OCI-M2 (cell line): ENCODE results near the gene BBOX1.
"Not testable (repeated sequence)": the region's sequence is repeated elsewhere in the genome, so short reads cannot be mapped to it uniquely, and the experiment has no call there.

Experiments used
- DNase-seq: peaks from one replicate; lab custom pipeline; 2025; ENCODE audit not compliant: unreplicated experiment; lab: John Stamatoyannopoulos, UW

BBOX1 gene

GRCh38 chr11:27122001-27122400 lies 81.4 kb downstream of the BBOX1 start:
- DNase-seq: no peak

GRCh38 chr11:27124514-27125264 lies 84.1 kb downstream of the BBOX1 start:
- DNase-seq: no peak

GRCh38 chr11:27129686-27130085 lies 89.1 kb downstream of the BBOX1 start:
- no peak for DNase-seq

GRCh38 chr11:27130806-27131205 lies 90.2 kb downstream of the BBOX1 start:
- DNase-seq: no peak

- DNase-seq: not testable (repeated sequence)
These were observed 95.3 kb downstream of the BBOX1 start for GRCh38 chr11:27135924-27136329.

- DNase-seq: no peak
These were observed 98.1 kb downstream of the BBOX1 start for GRCh38 chr11:27138716-27139115.

GRCh38 chr11:27139742-27140367 lies 99.2 kb downstream of the BBOX1 start:
- DNase-seq: no peak

GRCh38 chr11:27141576-27141975 lies 101.0 kb downstream of the BBOX1 start:
- no peak for DNase-seq

- no peak for DNase-seq
These were observed 107.3 kb downstream of the BBOX1 start for GRCh38 chr11:27147916-27148315.

- DNase-seq: no peak
These were observed 107.9 kb downstream of the BBOX1 start for GRCh38 chr11:27148506-27148905.

- no peak for DNase-seq
These were observed 109.5 kb downstream of the BBOX1 start for GRCh38 chr11:27150098-27150497.

GRCh38 chr11:27153136-27153535 lies 112.5 kb downstream of the BBOX1 start:
- DNase-seq: no peak

- no peak for DNase-seq
These were observed 118.1 kb downstream of the BBOX1 start for GRCh38 chr11:27158456-27159334.

GRCh38 chr11:27159335-27159679 lies 118.7 kb downstream of the BBOX1 start:
- DNase-seq: no peak

- no peak for DNase-seq
These were observed 120.5 kb downstream of the BBOX1 start for GRCh38 chr11:27161071-27161470.

- no peak for DNase-seq
These were observed 121.6 kb downstream of the BBOX1 start for GRCh38 chr11:27162237-27162636.

GRCh38 chr11:27166130-27166529 lies 125.5 kb downstream of the BBOX1 start:
- no peak for DNase-seq

- DNase-seq: no peak
These were observed 130.9 kb downstream of the BBOX1 start for GRCh38 chr11:27171376-27171958.

GRCh38 chr11:27173545-27173944 lies 132.9 kb downstream of the BBOX1 start:
- no peak for DNase-seq

GRCh38 chr11:27174021-27174420 lies 133.4 kb downstream of the BBOX1 start:
- DNase-seq: no peak

- DNase-seq: no peak
These were observed 134.1 kb downstream of the BBOX1 start for GRCh38 chr11:27174672-27175210.
